HepG2 (cell line): ENCODE measurements around the gene PNRC1. TPM values are rescaled to one million over a fixed set of nuclear protein-coding genes. Genes with fewer than 3 reads are reported as not detected.

Source experiments
- EHMT2 ChIP-seq: fragments of 200-600 bp; sonication (generic); IDR thresholded peaks from 2 replicates; pipeline ENCODE4 v1.7.0; 2017; ENCODE audit warnings: antibody characterized with exemption, low read depth, low read length, borderline replicate concordance
- MBD4 ChIP-seq: IDR thresholded peaks from 2 replicates; pipeline ENCODE4 v1.6.1; 2012; ENCODE audit warnings: low read length, inconsistent platforms, borderline replicate concordance
- MTF2 ChIP-seq: sonication (generic); formaldehyde crosslinking; IDR thresholded peaks from 2 replicates; pipeline ENCODE4 v1.5.0; 2020; ENCODE audit warnings: missing genetic modification reagents, borderline replicate concordance
- PHF8 ChIP-seq: sonication (generic); formaldehyde crosslinking; IDR thresholded peaks from 2 replicates; pipeline ENCODE4 v1.5.0; 2020; ENCODE audit warnings: missing genetic modification reagents
- PRMT3 ChIP-seq: sonication (generic); formaldehyde crosslinking; IDR thresholded peaks from 2 replicates; pipeline ENCODE4 v1.8.1; 2022; ENCODE audit warnings: low read depth, mild to moderate bottlenecking, moderate library complexity, missing genetic modification reagents, borderline replicate concordance
- SAP130 ChIP-seq: IDR thresholded peaks from 2 replicates; pipeline ENCODE4 v1.6.1; 2016; ENCODE audit warnings: low read depth
- SOX6 ChIP-seq, 2 experiments: fragments of 450-650 bp in 1 of 2; sonication (generic) in 1 of 2; formaldehyde crosslinking in 1 of 2; IDR thresholded peaks; 2 replicates each; pipeline versions ENCODE4 v1.4.0 to v1.6.1; 2017 to 2020; ENCODE audit warnings: antibody characterized with exemption in 1 of 2, mild to moderate bottlenecking in 1 of 2, missing genetic modification reagents in 1 of 2
- ZBTB20 ChIP-seq: sonication (generic); formaldehyde crosslinking; IDR thresholded peaks from 2 replicates; pipeline ENCODE4 v1.8.1; 2023; ENCODE audit warnings: missing genetic modification reagents, low read depth, mild to moderate bottlenecking, borderline replicate concordance
- ZFP41 ChIP-seq: sonication (generic); formaldehyde crosslinking; IDR thresholded peaks from 2 replicates; pipeline ENCODE4 v1.4.0; 2020; ENCODE audit warnings: mild to moderate bottlenecking, missing genetic modification reagents, borderline replicate concordance
- ZNF282 ChIP-seq: fragments of 450-650 bp; IDR thresholded peaks from 2 replicates; pipeline ENCODE4 v1.6.1; 2018; ENCODE audit not compliant: partially characterized antibody
- polyA plus RNA-seq, 8 experiments: library from polyadenylated mRNA; depleted of rRNA in 3 of 8; stranded (reverse) in 7 of 8; unstranded in 1 of 8; fragments of >200 nt; fragmentation: Illumina TruSeq in 4 of 8; extraction: Trizol in 4 of 8; gene quantifications; 2 replicates each; pipeline versions ENCODE4 v1.2.1 to v1.2.3, GENCODE V29; 2011 to 2016; ENCODE audit warnings: low read depth in 4 of 8, missing spikeins in 1 of 8, mixed read lengths in 1 of 8; ENCODE audit not compliant: insufficient read depth in 1 of 8
- total RNA-seq, 5 experiments: library from RNA; depleted of rRNA; stranded (reverse); fragments of >200 nt; fragmentation: Illumina TruSeq; extraction: Trizol; gene quantifications; 2 replicates each; pipeline ENCODE4 v1.2.3, GENCODE V29; 2016; ENCODE audit warnings: low read depth in 1 of 5
- TF ChIP-seq, protein P1 (sequence below): sonication (generic); formaldehyde crosslinking; IDR thresholded peaks from 2 replicates; pipeline ENCODE4 v1.8.0; 2023; ENCODE audit warnings: mild to moderate bottlenecking, missing genetic modification reagents
- TF ChIP-seq, protein P2 (sequence below): sonication (generic); formaldehyde crosslinking; IDR thresholded peaks from one replicate; pipeline ENCODE4 v1.5.1; 2020; ENCODE audit warnings: mild to moderate bottlenecking, missing genetic modification reagents; ENCODE audit errors: not compliant biosample characterization
- TF ChIP-seq, protein P3 (sequence below): fragments of 450-650 bp; IDR thresholded peaks from 2 replicates; pipeline ENCODE4 v1.6.1; 2016
- TF ChIP-seq, protein P4 (sequence below): sonication (generic); formaldehyde crosslinking; IDR thresholded peaks from 2 replicates; pipeline ENCODE4 v1.4.0; 2020; ENCODE audit warnings: missing genetic modification reagents

The PNRC1 gene
- total and polyA plus RNA-seq, 2 of the 13 experiments (the other 11 are each of a cell fraction or from before 2014, with no cell fraction given) = 17.6 to 36.0 TPM

DNA sequence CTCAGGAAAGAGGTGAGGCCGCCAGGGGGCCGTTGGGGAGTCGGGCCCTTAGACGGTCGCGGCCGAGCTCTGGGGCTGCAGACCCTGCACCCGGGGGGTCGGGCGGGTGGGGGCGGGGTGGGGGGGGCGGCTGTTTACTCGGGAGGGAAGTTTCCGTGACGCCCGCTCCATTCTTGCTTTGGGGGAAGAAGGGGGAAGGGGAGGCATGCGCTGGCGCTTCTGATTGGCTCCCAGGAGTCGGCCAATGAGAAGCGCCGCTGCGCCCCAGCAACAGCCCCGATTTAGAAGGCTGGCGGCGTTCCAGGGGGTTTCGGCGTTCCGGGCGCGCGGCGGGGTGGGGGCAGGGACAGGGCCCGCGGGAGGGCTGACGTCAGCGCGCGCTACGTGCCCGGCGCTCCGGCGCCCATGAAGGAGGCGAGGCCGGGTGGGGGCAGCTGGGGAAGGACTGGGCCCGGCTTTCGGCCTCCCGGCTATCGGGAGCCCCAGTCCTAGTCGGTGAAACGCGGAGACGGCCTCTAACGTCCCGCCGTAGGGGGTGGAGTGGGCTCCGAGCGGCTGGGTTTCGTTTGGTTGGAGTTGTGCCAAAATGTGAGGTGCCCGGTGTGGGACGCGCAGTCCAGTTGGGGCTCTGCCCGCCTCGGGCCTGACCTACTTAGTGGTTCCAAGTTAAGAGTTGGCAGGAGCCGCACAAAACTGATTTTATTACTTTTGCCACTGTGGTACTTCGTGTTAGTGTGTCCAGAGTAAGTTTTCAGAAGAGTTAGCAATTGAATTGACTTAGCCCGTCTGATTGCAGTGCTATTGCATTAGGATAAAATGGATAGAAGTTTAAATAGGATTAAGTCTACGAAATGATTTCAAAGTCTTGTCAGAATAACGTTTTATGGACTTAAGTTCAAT is 1.1 kb downstream of the PNRC1 start (continued):
- TF ChIP-seq SOX6 (IDR thresholded peaks at IDR 0.05) = no peak
- peak; percentile 75; the same call in 1 of the 2 replicates for TF ChIP-seq SOX6 (CRISPR knock-in tag; IDR thresholded peaks at IDR 0.05)
- TF ChIP-seq, protein P1, sequence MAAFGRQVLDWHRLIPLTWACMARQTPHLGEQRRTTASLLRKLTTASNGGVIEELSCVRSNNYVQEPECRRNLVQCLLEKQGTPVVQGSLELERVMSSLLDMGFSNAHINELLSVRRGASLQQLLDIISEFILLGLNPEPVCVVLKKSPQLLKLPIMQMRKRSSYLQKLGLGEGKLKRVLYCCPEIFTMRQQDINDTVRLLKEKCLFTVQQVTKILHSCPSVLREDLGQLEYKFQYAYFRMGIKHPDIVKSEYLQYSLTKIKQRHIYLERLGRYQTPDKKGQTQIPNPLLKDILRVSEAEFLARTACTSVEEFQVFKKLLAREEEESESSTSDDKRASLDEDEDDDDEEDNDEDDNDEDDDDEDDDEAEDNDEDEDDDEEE (CRISPR knock-in tag) = peak; percentile 65; the same call in 1 of the 2 replicates
- TF ChIP-seq MBD4 = 0 out of 2 replicates have a peak, but pooled peaks have one; percentile 56
- peak; percentile 52; the same call in 1 of the 2 replicates for TF ChIP-seq MTF2 (CRISPR knock-in tag)
- no peak for TF ChIP-seq ZFP41 (CRISPR knock-in tag)
- peak; percentile 90 for TF ChIP-seq SAP130 (CRISPR knock-in tag)
- no peak for TF ChIP-seq EHMT2
- TF ChIP-seq PHF8 (CRISPR knock-in tag) = peak; percentile 88
- TF ChIP-seq, protein P2, sequence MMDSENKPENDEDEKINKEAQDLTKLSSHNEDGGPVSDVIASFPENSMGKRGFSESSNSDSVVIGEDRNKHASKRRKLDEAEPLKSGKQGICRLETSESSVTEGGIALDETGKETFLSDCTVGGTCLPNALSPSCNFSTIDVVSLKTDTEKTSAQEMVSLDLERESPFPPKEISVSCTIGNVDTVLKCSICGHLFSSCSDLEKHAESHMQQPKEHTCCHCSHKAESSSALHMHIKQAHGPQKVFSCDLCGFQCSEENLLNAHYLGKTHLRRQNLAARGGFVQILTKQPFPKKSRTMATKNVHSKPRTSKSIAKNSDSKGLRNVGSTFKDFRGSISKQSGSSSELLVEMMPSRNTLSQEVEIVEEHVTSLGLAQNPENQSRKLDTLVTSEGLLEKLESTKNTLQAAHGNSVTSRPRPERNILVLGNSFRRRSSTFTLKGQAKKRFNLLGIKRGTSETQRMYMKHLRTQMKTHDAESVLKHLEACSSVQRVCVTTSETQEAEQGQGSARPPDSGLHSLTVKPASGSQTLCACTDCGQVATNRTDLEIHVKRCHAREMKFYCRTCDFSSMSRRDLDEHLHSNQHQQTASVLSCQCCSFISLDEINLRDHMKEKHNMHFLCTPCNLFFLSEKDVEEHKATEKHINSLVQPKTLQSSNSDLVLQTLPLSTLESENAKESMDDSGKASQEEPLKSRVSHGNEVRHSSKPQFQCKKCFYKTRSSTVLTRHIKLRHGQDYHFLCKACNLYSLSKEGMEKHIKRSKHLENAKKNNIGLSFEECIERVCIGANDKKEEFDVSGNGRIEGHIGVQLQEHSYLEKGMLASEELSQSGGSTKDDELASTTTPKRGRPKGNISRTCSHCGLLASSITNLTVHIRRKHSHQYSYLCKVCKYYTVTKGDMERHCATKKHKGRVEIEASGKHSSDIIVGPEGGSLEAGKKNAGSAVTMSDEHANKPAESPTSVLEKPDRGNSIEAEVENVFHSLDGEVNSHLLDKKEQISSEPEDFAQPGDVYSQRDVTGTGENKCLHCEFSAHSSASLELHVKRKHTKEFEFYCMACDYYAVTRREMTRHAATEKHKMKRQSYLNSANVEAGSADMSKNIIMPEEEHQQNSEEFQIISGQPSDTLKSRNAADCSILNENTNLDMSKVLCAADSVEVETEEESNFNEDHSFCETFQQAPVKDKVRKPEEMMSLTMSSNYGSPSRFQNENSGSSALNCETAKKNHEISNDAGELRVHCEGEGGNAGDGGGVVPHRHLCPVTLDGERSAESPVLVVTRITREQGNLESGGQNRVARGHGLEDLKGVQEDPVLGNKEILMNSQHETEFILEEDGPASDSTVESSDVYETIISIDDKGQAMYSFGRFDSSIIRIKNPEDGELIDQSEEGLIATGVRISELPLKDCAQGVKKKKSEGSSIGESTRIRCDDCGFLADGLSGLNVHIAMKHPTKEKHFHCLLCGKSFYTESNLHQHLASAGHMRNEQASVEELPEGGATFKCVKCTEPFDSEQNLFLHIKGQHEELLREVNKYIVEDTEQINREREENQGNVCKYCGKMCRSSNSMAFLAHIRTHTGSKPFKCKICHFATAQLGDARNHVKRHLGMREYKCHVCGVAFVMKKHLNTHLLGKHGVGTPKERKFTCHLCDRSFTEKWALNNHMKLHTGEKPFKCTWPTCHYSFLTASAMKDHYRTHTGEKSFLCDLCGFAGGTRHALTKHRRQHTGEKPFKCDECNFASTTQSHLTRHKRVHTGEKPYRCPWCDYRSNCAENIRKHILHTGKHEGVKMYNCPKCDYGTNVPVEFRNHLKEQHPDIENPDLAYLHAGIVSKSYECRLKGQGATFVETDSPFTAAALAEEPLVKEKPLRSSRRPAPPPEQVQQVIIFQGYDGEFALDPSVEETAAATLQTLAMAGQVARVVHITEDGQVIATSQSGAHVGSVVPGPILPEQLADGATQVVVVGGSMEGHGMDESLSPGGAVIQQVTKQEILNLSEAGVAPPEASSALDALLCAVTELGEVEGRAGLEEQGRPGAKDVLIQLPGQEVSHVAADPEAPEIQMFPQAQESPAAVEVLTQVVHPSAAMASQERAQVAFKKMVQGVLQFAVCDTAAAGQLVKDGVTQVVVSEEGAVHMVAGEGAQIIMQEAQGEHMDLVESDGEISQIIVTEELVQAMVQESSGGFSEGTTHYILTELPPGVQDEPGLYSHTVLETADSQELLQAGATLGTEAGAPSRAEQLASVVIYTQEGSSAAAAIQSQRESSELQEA (CRISPR knock-in tag) = peak; percentile 61
- no peak for TF ChIP-seq ZNF282
- 0 out of 2 replicates have a peak, but pooled peaks have one; percentile 9 for TF ChIP-seq PRMT3
- TF ChIP-seq, protein P3, sequence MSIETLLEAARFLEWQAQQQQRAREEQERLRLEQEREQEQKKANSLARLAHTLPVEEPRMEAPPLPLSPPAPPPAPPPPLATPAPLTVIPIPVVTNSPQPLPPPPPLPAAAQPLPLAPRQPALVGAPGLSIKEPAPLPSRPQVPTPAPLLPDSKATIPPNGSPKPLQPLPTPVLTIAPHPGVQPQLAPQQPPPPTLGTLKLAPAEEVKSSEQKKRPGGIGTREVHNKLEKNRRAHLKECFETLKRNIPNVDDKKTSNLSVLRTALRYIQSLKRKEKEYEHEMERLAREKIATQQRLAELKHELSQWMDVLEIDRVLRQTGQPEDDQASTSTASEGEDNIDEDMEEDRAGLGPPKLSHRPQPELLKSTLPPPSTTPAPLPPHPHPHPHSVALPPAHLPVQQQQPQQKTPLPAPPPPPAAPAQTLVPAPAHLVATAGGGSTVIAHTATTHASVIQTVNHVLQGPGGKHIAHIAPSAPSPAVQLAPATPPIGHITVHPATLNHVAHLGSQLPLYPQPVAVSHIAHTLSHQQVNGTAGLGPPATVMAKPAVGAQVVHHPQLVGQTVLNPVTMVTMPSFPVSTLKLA = no peak
- TF ChIP-seq ZBTB20 (CRISPR knock-in tag) = no peak
- TF ChIP-seq, protein P4, sequence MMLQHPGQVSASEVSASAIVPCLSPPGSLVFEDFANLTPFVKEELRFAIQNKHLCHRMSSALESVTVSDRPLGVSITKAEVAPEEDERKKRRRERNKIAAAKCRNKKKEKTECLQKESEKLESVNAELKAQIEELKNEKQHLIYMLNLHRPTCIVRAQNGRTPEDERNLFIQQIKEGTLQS (CRISPR knock-in tag) = peak; percentile 93
